ENCODE measurements around the gene RAPH1.
"Not testable (repeated sequence)": the region's sequence is repeated elsewhere in the genome, so short reads cannot be mapped to it uniquely, and the experiment has no call there.

The RAPH1 gene

DNA sequence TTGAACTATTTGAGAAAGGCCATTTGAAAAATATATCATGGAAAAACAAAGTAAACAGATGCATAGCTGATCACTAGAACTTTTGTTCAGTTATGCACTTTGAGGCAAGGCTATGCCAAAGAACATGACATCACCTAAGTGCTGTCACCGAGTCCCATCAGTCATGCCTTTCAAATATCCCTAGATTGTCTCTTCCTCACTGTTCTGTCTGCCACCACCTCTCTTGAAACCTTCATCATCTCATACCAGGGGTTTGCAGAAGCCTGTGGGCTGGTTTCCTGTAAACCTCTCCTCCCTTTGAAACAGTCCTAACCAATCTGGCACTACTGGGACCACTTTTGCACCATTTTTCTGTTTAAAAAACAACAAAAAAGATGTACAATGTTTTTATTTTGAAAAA, 12.3 kb upstream of the RAPH1 start:
- no peak for FAIRE-seq

GRCh38 chr2:203544402-203544801, 9.3 kb upstream of the RAPH1 start:
- FAIRE-seq: no peak

- FAIRE-seq: no peak
Measured at GRCh38 chr2:203543898-203544328, 8.8 kb upstream of the RAPH1 start.

- not testable (repeated sequence) for FAIRE-seq
Measured at GRCh38 chr2:203540598-203540997, 5.5 kb upstream of the RAPH1 start.

DNA sequence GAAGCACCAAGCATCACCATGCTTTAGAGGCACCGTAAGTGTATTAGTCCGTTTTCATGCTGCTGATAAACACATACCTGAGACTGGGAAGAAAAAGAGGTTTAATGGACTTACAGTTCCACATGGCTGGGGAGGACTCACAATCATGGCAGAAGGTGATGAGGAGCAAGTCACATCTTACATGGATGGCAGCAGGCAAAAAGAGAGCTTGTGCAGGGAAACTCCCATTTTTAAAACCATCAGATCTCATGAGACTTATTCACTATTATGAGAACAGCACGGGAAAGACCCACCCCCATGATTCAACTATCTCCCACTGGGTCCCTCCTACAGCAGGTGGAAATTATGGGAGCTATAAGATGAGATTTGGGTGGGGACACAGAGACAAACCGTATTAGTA, 3.1 kb upstream of the RAPH1 start:
- not testable (repeated sequence) for FAIRE-seq

- FAIRE-seq: not testable (repeated sequence)
Measured at GRCh38 chr2:203536586-203536951, 1.5 kb upstream of the RAPH1 start.

DNA sequence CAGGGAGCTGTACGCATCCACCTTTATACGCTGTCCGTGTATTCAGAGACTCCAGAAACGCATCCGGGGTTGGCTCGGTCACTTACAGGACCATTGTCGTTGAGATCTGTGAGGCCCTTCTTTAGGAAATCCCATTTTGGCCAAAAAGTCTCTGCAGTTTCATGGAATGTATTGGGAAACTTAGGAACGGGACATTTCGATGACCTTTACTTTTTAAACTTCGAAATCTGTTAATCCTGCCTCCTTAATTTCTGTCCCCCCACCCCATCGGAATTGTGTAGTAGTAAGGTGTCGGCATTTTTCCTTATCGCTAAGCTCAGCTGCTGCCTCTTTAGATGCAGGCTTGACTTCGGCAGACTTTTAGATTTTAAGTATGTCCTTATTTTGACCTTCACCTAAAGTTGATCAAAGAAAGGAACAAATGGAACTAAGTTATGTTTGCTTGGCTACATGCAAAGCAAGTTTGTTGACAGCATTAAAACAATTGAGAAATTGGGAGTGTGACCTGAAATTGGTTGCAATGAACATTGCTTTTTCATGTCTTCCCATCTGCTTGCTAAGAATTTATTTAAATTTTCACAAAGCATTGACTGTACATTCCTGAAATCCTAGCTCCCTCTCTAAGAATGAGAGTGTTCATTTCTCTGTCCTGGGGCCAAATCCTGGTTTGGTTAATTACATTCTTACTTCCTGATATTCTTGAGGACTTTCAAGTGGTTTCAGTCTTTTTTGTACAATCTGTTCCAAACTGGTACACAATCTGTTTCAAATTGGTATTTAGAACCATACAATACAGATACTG, 884 bp upstream of the RAPH1 start:
- FAIRE-seq: no peak

GRCh38 chr2:203534621-203535077, 452 bp downstream of the RAPH1 start:
- FAIRE-seq: no peak

GRCh38 chr2:203533676-203534591, 1.2 kb downstream of the RAPH1 start:
- no peak for FAIRE-seq

GRCh38 chr2:203532957-203533658, 2.0 kb downstream of the RAPH1 start:
- no peak for FAIRE-seq

DNA sequence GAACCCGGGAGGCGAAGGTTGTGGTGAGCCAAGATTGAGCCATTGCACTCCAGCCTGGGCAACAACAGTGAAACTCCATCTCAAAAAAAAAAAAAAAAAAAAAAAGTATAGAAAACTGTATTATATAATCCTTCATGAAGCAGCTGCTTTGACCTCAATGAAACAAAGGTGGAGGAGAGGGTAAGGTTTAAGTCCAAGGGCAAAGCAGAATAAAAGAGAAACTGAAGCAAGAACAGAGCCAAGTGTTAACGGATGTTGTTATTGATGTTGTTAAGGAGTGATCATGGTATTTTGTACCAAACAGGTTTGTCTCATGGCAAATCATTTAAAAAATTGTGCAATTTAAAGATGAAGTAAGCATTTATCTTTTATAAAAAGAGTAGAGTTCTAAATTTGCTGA, 7.4 kb downstream of the RAPH1 start:
- no peak for FAIRE-seq

- FAIRE-seq: not testable (repeated sequence)
Measured at GRCh38 chr2:203513268-203513667, 21.8 kb downstream of the RAPH1 start.

GRCh38 chr2:203510941-203511305, 24.2 kb downstream of the RAPH1 start:
- FAIRE-seq: no peak

GRCh38 chr2:203510256-203510940, 24.7 kb downstream of the RAPH1 start:
- FAIRE-seq: no peak

GRCh38 chr2:203503460-203503859, 31.6 kb downstream of the RAPH1 start:
- not testable (repeated sequence) for FAIRE-seq

GRCh38 chr2:203501873-203502272, 33.2 kb downstream of the RAPH1 start:
- no peak for FAIRE-seq

DNA sequence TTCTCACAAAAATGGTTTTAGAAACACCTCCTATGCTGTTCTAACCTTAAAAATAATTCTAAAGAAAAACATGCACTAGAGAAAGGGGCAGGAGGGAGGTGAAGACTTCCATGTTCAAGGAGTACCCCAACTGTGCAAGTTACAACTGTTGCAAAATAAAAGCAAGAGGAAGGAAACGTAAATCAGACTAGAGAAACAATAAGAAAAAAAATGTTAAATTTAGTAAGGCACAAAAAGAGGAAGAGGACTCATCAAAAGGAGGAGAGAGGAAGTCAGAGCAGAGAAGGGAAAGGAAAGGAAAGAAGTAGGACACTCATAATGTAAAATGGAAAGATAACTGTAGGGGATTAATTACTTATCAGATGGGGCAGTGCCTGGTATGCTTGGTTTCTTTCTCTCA, 34.1 kb downstream of the RAPH1 start:
- FAIRE-seq: no peak

GRCh38 chr2:203500297-203500696, 34.8 kb downstream of the RAPH1 start:
- no peak for FAIRE-seq

GRCh38 chr2:203498161-203498560, 36.9 kb downstream of the RAPH1 start:
- no peak for FAIRE-seq

- FAIRE-seq: no peak
Measured at GRCh38 chr2:203492965-203493364, 42.1 kb downstream of the RAPH1 start.

GRCh38 chr2:203490391-203490790, 44.7 kb downstream of the RAPH1 start:
- no peak for FAIRE-seq

DNA sequence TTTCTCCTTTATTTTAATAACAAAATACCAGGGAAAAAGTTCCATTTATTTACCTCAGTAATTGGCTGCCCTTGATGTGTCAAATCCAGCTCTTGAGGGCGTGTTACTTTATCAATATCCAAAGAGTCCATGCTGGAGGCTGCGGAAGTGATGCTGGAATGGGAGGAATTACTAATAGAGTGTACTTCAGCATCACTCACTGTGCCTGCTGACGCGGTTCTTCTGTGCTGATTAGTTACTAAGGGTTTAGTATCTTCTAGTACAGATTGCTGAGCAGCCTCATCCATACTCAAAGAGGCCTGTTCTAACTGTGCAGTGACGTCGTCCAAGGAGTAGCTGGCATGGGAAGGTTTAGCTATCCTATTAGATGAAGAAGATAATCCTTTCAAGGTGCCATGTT, 45.6 kb downstream of the RAPH1 start:
- FAIRE-seq: no peak

All from endometrium (tissue), 2 donors.